ENCODE results near the gene CDH5. TPM values are rescaled to one million over a fixed set of nuclear protein-coding genes. Genes with fewer than 3 reads are reported as not detected.

Gene CDH5
- polyA plus RNA-seq, 1 experiment, result not detected

DNA sequence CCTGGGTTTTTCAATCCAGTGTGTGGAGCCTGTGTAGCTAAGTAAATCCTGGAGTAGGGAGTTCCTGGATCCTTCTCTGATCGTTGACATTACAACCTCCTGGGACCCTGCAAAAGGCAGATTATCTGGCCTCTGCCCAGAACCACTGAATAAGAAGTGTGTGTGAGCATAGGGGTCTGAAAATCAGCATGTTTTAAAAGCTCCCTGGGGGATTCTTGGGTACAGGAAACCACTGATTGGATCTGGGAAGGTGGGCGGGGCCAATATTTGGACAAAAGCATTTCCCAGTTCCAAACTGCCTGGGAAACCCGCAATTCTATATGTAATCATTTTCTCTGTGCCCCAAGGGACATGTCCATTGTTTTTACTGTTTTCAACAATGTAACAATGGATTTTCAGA lies 33.4 kb downstream of the CDH5 start:
- Histone ChIP-seq H3K27me3 (ENCODE audit: control insufficient read depth, insufficient read depth, low read length) (peaks cover 13% of the 10 kb centered on the region), H3K36me3 (ENCODE audit: control insufficient read depth, insufficient read depth, low read length) (no peaks in the 10 kb centered on the region), H3K4me3 (ENCODE audit: low read depth, low read length) (no peak overlapping the region)
- no peak for TF ChIP-seq CTCF (IDR thresholded peaks at IDR 0.05; ENCODE audit: insufficient read depth, low read depth, low read length)
- ChIA-PET POLR2A (no interaction called here), CTCF (interaction anchor here (0.6 to 3.2 kb wide), 2 partner anchors 42 to 82 kb away, joined by 3 to 9 read pairs; no protein-coding TSS in a partner anchor)
- DNase-seq (ENCODE audit: low read depth), result no peak

DNA sequence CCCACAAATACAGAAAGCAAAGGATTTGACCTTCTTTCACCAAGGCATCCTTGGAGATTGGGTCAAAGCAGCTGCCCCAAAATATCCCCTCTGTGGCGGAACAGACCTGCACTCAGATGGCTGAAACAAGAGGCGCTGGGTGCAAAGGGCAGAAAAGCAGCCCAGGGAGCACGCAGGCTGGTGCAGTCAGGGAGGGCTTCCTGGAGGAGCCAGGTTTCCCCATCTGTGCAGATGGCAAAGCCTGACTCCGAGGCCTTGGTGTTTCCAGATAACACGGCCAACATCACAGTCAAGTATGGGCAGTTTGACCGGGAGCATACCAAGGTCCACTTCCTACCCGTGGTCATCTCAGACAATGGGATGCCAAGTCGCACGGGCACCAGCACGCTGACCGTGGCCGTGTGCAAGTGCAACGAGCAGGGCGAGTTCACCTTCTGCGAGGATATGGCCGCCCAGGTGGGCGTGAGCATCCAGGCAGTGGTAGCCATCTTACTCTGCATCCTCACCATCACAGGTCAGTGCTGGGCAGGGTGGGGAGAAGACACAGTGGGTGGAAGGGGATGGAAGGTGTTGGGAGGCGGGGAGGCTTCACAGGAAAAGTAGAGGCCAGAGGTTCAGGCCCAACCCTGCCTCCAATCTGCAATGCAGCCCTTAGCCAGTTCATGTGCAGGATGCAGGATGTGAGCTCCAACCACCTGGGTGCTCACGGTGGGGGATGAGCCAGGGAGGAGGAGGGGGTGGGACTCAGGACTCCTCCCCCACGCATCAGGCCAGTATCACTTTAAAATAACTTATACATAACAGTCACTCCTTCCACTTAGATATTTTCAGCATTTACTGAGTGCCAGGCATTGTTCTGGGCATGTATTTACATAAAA lies 34.3 kb downstream of the CDH5 start:
- Histone ChIP-seq H3K36me3 (ENCODE audit: control insufficient read depth, insufficient read depth, low read length) (no peaks in the 10 kb centered on the region), H3K27me3 (ENCODE audit: control insufficient read depth, insufficient read depth, low read length) (peaks cover 13% of the 10 kb centered on the region), H3K4me3 (ENCODE audit: low read depth, low read length) (no peak overlapping the region)
- ChIA-PET POLR2A (no interaction called here), CTCF (interaction anchor here (3.2 kb wide), 1 partner anchor 43 kb away, joined by 9 read pairs; no protein-coding TSS in a partner anchor)
- no peak for TF ChIP-seq CTCF (IDR thresholded peaks at IDR 0.05; ENCODE audit: insufficient read depth, low read depth, low read length)
- DNase-seq (ENCODE audit: low read depth), result no peak

DNA sequence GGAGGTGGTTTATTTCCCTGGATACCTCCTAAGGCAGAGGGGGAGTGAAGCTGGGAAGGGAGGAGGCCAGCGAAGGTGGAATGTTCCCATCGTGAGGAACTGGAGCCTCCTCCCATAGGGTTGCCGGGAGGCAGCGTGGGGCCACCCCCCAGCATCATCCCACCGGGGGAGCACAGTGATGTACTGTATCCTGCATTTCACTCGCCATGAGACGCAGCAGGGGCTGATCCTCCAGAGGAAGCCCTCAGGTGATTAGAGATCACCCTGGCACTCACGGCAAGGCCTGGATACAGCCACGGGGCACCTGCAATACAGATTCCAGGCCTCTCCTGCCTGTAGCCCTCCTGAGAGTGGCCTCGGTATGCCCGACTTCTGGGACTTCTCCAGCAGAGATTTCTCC lies 35.1 kb downstream of the CDH5 start:
- ChIA-PET POLR2A (no interaction called here), CTCF (interaction anchor here (3.2 kb wide), 1 partner anchor 44 kb away, joined by 9 read pairs; no protein-coding TSS in a partner anchor)
- peaks cover 14% of the 10 kb centered on the region for H3K27me3 ChIP-seq (ENCODE audit: control insufficient read depth, insufficient read depth, low read length)
- no peaks in the 10 kb centered on the region for H3K36me3 ChIP-seq (ENCODE audit: control insufficient read depth, insufficient read depth, low read length)
- no peak for DNase-seq (ENCODE audit: low read depth)
- TF ChIP-seq CTCF (IDR thresholded peaks at IDR 0.05; ENCODE audit: insufficient read depth, low read depth, low read length), result no peak
- H3K4me3 ChIP-seq (ENCODE audit: low read depth, low read length), result no peak overlapping the region

DNA sequence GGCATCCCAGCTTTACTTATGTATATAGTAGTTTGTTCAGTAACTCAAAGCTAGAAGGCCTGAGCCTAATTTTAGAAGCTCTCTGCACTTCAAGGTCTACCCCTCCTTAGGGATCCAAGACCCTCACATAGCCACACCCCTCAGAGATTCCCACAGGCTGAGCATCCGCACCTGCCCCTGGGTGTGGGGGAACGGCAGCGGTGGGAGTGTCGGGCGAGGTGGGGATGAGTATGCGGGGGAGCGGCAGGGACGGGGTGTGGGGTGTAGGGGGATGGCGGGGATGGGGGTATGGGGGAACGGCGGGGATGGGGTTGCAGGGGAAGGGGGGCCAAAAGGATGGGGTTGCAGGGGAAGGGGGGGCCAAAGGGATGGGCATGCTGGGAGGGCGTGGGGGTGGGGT lies 35.7 kb downstream of the CDH5 start:
- no peak for DNase-seq (ENCODE audit: low read depth)
- Histone ChIP-seq H3K27me3 (ENCODE audit: control insufficient read depth, insufficient read depth, low read length) (peaks cover 14% of the 10 kb centered on the region), H3K4me3 (ENCODE audit: low read depth, low read length) (no peak overlapping the region), H3K36me3 (ENCODE audit: control insufficient read depth, insufficient read depth, low read length) (no peaks in the 10 kb centered on the region)
- no peak for TF ChIP-seq CTCF (IDR thresholded peaks at IDR 0.05; ENCODE audit: insufficient read depth, low read depth, low read length)
- ChIA-PET POLR2A (no interaction called here), CTCF (interaction anchor here (1.0 kb wide), 1 partner anchor 466 kb away, joined by 3 read pairs; no protein-coding TSS in a partner anchor)

DNA sequence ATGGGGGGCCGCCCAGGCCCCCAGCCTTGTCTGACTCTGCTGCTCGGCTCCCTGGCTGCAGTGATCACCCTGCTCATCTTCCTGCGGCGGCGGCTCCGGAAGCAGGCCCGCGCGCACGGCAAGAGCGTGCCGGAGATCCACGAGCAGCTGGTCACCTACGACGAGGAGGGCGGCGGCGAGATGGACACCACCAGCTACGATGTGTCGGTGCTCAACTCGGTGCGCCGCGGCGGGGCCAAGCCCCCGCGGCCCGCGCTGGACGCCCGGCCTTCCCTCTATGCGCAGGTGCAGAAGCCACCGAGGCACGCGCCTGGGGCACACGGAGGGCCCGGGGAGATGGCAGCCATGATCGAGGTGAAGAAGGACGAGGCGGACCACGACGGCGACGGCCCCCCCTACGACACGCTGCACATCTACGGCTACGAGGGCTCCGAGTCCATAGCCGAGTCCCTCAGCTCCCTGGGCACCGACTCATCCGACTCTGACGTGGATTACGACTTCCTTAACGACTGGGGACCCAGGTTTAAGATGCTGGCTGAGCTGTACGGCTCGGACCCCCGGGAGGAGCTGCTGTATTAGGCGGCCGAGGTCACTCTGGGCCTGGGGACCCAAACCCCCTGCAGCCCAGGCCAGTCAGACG lies 36.2 kb downstream of the CDH5 start:
- no peak for DNase-seq (ENCODE audit: low read depth)
- Histone ChIP-seq H3K27me3 (ENCODE audit: control insufficient read depth, insufficient read depth, low read length) (peaks cover 14% of the 10 kb centered on the region), H3K36me3 (ENCODE audit: control insufficient read depth, insufficient read depth, low read length) (no peaks in the 10 kb centered on the region), H3K4me3 (ENCODE audit: low read depth, low read length) (no peak overlapping the region)
- TF ChIP-seq CTCF (IDR thresholded peaks at IDR 0.05; ENCODE audit: insufficient read depth, low read depth, low read length), result no peak
- POLR2A ChIA-PET, result no interaction called here
- CTCF ChIA-PET, result interaction anchor here (1.0 kb wide), 1 partner anchor 465 kb away, joined by 3 read pairs; no protein-coding TSS in a partner anchor
